GM19238 (cell line): Measurements from ENCODE around the gene CNKSR1.

ENCODE experiments used
- DNase-seq: peaks from one replicate; pipeline ENCODE4 v3.0.0; 2011; ENCODE audit warnings: low spot score; ENCODE audit not compliant: insufficient read length

The CNKSR1 gene

DNA sequence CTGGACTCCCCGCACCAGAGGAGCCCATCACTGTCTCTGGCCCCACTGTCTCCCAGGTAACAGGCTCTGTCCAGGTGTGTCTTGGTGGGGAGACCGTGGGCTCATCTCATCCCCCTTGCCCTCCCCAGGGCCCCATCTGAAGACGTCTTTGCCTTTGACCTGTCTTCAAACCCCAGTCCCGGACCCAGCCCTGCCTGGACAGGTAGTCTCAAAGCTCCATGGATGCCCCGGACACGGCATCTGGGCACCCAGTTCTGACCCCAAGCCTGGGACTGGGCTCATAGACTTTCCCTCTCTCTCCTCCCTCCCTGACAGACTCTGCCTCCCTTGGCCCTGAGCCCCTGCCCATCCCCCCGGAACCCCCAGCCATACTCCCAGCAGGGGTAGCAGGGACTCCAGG is 6.8 kb downstream of the CNKSR1 start:
- no peak for DNase-seq

GRCh38 chr1:26184883-26185282 is 7.6 kb downstream of the CNKSR1 start:
- DNase-seq: no peak

DNA sequence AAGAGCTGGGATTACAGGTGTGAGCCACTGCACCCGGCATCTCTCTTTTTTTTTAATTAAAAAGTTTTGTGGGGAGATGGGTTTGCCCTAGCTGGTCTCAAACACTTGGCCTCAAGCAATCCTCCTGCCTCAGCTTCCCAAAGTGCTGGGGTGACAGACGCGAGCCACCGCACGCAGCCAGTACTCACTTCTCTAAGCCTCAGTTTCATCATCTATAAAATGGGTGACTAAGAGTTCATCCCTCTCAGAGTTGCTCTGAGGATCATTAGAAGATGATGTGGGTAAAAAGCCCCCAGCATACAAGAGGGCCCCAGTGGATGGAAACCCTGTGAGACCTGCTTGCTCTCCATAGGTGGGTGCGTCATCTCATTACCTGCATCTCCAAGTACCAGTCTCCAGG is 10.6 kb downstream of the CNKSR1 start:
- no peak for DNase-seq

GRCh38 chr1:26188477-26188876 is 11.2 kb downstream of the CNKSR1 start:
- DNase-seq: no peak

DNA sequence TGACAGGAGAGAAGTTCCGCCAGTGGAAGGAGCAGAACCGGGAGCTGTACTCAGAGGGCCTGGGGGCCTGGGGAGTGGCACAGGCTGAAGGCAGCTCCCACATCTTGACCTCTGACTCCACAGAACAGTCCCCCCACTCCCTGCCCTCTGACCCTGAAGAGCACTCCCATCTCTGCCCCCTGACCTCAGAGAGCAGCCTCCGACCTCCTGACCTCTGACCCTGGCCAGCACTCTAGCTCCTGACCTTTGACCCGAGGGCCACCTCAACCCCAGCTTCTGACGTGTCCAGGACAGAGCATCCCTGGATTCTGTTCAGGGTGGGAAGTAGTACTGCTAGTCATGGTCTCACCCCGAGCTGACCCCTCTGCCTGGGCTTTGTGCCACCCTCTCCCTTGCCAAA is 12.0 kb downstream of the CNKSR1 start:
- no peak for DNase-seq

DNA sequence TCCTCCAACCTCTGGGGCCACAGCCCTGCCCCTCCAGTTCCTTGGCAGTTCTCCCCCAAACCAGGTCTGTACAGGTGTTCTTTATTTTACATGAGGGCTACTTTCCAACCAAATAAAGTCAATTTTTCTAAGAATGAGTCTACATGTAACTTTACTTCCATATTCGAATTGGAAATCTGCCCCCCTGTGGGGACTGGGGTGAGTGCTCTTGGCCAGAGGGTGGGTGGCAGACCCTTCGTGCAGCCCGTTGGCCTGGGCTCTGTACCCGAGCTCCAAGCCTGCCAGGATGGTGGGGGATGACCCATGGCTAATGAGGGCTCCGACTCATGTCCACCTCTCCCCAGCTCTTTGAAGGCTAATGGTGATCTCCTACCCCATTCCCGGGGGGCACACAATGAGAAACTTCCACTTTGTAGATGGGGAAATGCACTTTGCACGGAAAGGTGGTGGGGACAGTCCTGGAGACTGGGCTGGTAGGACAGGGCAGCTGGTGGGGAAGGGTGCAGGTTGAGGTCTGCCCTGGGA is 12.5 kb downstream of the CNKSR1 start:
- DNase-seq: no peak

DNA sequence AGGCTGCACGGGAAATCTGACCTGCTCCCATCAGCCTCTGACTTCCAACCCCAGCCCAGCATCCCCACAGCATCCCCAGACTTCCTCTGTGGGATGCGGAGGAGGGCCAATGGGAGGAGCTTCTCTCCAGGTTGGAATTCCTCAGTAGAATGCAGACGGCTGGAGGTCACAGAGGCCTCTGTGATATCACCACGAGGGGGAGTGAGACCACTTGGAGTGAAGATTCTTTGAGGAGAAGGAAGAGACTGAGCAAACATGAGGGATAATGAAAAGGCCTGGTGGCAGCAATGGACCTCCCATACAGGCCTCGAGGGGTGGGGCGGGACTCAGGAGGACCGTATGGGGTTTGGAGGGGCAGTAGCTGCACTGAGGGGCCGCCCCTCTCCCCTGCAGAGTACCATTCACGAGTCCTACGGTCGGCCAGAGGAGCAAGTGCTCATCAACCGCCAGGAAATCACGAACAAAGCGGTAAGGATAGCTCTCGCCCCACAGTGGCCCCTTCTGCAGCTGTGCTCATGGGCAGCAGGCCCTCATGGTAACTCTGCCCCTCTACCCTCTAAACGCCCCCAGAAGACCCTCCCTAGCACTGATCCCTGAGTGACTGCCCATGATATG is 13.2 kb downstream of the CNKSR1 start, which contains the start of gene CATSPER4:
TSS of gene CATSPER4 (plus strand) at position 230 of the 615 bp plus-strand sequence. CDS start at position 256, 26 bp downstream.
- no peak for DNase-seq

DNA sequence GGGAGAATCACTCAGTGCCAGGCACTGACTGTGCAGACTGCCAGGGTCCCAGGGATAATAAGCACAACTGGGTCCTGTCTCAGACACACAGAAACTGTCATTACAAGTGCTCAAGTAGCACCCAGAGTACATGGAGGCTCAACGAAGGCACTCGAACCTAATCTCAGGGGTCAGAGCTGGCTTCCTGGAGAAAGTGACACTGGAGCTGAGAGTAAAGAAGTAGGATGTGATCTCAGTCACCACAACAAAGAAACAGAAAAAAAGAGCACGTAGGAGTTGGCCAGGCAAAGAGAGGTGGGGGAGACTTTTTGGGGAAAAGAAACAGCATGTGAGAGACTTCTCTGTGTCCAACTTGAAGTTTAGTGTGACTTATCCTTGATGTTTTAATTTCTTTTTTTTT is 14.4 kb downstream of the CNKSR1 start:
- no peak for DNase-seq

GRCh38 chr1:26195805-26196204 is 18.5 kb downstream of the CNKSR1 start:
- DNase-seq: no peak

GRCh38 chr1:26197301-26197700 is 20.0 kb downstream of the CNKSR1 start:
- DNase-seq: no peak

- DNase-seq: no peak
These were observed 20.5 kb downstream of the CNKSR1 start for GRCh38 chr1:26197813-26198212.

DNA sequence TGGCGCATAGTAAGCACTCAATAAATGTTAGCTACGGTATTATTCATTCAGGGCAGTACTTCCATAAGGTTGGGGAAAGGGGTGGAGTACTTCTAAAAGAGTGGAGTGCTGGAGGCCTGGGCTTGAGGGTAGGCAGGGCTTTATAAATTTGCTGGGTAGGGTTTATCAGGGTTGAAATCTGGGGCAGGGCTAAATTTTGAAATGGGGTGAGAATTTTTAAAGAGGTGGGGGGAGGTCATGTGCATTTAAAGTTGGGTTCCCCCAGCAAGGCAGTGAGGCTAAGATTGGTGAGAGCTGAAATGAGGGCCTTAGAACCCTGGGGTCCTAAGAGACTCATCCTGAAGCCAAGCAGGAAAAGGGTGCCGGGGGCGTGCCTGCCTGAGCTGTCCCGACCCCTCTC is 23.1 kb downstream of the CNKSR1 start:
- DNase-seq: no peak

GRCh38 chr1:26203642-26204318 is 26.5 kb downstream of the CNKSR1 start:
- DNase-seq: no peak

- DNase-seq: no peak
These were observed 33.0 kb downstream of the CNKSR1 start for GRCh38 chr1:26210147-26210870.

DNA sequence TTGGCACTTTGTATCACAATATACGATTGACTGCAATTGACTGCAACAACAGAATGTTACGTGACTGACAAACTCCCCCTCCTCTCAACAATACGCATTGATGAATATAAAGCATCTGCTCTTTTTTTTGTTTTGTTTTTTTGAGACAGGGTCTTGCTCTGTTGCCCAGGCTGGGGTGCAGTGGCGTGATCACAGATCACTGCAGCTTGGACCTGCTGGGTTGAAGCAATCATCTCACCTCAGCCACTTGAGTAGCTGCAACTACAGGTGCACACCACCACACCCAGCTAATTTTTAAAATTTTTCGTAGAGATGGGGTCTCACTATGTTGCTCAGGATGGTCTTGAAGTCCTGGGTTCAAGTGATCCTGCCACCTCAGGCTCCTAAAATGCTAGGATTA is 35.4 kb downstream of the CNKSR1 start:
- DNase-seq: no peak

- no peak for DNase-seq
These were observed 36.1 kb downstream of the CNKSR1 start for GRCh38 chr1:26213335-26213905.

DNA sequence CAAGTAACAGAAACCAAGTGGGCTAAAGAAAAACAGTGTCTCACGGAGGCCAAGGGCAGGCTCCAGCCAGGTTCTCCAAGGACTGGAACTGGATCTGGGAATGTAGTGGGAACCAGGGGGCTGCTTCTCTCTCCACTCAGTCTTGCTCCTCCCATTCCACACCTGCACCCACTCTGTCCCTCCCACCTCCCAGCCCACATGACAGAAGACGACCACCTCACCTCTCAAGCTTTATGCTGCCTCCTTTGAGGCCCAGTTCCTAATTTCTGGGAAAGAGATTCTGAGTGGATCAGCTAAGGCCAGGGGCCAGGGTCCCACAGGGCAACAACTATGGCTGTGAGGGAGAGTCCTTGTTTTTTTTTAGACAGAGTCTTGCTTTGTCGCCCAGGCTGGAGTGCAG is 38.0 kb downstream of the CNKSR1 start:
- DNase-seq: no peak

DNA sequence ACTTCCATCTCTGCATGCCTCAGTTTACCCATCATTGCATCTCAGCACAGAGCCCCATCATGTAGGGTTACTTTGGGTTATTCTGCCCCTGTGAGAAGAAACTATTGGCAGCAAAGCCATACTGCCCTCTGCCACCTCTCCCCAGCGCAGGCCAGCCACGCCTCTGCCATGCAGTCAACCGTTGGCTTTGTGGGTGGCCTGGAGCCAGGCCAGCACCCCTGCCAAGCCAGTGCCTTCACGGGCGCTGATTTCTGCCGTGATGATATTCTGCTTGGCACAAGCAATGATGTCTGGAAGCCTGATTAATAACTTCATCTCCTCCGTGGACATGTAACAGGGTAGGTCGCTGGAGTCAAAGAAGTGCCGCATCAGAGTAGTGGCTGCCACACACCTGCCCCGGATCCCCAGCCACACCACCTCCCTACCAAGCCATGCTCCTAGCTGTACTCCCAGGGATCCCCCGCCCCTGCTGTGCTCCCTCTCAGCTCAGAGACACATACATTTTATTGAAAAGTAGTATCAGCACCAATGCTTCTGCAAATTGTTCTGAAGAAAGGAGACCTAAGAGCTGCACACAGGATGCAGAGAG is 41.7 kb downstream of the CNKSR1 start:
- no peak for DNase-seq

- no peak for DNase-seq
These were observed 43.1 kb downstream of the CNKSR1 start for GRCh38 chr1:26220199-26220912.

DNA sequence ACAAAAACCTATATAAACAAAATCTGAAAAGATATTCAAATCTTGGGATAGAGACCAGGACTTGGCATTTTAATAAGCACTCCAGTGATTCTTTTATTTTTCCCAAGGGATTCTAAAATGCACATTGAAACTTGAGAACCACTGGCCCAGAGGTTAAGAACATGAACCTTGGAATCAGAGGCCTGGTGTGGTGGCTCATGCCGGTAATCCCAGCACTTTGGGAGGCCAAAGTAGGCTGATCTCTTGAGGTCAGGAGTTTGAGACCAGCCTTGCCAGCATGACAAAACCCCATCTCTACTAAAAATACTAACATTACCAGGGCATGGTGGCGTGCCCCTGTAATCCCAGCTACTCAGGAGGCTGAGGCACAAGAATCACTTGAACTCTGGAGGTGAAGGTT is 43.8 kb downstream of the CNKSR1 start:
- no peak for DNase-seq

DNA sequence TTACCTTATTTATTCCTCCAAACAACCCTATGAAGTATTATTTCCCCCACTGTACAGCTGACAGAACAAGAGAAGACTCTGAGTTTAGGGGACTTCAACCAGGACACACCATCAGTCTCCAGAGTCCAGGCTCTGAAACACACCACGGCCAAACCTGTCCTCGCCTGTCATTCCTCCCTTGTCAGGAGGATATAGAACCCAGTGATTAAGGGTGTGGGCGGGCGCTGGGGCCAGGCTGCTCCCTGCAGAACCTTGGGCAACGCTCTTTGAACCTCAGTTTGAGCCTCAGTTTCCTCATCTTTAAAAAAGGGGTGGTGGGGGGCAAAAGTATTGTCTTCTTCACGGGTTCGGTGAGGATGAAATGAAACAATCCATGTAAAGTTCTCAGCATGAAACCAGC is 47.3 kb downstream of the CNKSR1 start:
- no peak for DNase-seq
